SK-N-MC (cell line): ENCODE data around the gene STX2.

ENCODE experiments used
- EZH2 ChIP-seq: fragments of 200-600 bp; sonication (generic); IDR thresholded peaks from one replicate; pipeline ENCODE4 v1.6.1; 2017; ENCODE audit warnings: antibody characterized with exemption
- POLR2AphosphoS5 ChIP-seq: IDR thresholded peaks from 2 replicates; pipeline ENCODE4 v1.6.1; 2012; ENCODE audit warnings: mild to moderate bottlenecking, low read depth, low read length, borderline replicate concordance

DNA sequence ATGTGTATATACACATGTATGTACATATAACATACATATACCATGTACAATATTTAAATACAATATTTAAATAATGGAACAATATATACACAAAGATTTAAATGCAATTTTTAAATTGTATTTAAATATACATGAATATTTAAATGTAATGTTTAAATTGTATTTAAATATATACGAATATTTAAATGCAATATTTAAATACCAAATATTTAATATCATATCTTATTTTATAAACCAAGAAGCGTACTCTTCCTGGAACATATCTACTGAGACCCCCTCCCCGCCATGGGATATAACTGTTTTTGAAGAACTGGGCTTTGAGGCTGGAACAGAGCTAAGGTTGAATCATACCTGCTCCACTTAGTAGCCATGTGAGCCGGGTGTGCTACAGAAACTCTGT lies 93.1 kb downstream of the STX2 start:
- TF ChIP-seq EZH2 (no peak), POLR2AphosphoS5 (no peak)
